IMR-90 (cell line): Measurements from ENCODE around the gene ZFAND2A. TPM values are rescaled to one million over a fixed set of nuclear protein-coding genes. Genes with fewer than 3 reads are reported as not detected.

Source experiments
- ATAC-seq: fragments of 200-7000 bp; cut with Tn5 transposase; 2 replicates; pipeline ENCODE4 v1.9.1; 2020; ENCODE audit warnings: low read depth, mild to moderate bottlenecking, moderate library complexity
- BruUV-seq: library from RNA; stranded (reverse); fragments of 400-500 nt; replicated peaks from 2 replicates; lab custom pipeline; 2021; lab: Mats Ljungman, UMichigan
- CTCF ChIA-PET: fragments of 300-600 bp; formaldehyde crosslinking; extraction: SDS; loops from one replicate; lab custom pipeline; 2021; ENCODE audit warnings: antibody characterized with exemption; lab: Yijun Ruan, JAX
- POLR2A ChIA-PET: fragments of 300-600 bp; sonication (Branson Sonifier 250); formaldehyde crosslinking; loops from one replicate; lab custom pipeline; 2022; ENCODE audit warnings: antibody characterized with exemption; ENCODE audit not compliant: unreplicated experiment; lab: Charles Lee
- DNase-seq: peaks from one replicate; pipeline ENCODE4 v3.0.0; 2013
- H2AFZ ChIP-seq: replicated peaks from 2 replicates; pipeline ENCODE3; 2013; ENCODE audit warnings: low read length, mild to moderate bottlenecking; ENCODE audit not compliant: poor library complexity
- H2AK5ac ChIP-seq: 2 replicates; pipeline ENCODE4 v1.6.1; 2013; ENCODE audit warnings: low read depth, low read length, inconsistent platforms
- H2AK9ac ChIP-seq: replicated peaks from 2 replicates; pipeline ENCODE3; 2013; ENCODE audit warnings: mild to moderate bottlenecking, low read depth, low read length, moderate library complexity; ENCODE audit not compliant: poor library complexity
- H2BK120ac ChIP-seq: 2 replicates; pipeline ENCODE4 v1.6.1; 2013; ENCODE audit warnings: low read depth, low read length, inconsistent platforms
- H2BK15ac ChIP-seq: 3 replicates; pipeline ENCODE4 v1.6.1; 2013; ENCODE audit warnings: low read depth, low read length, inconsistent platforms
- H2BK20ac ChIP-seq: 2 replicates; pipeline ENCODE4 v1.6.1; 2013; ENCODE audit warnings: low read depth, mild to moderate bottlenecking, inconsistent platforms, low read length, moderate library complexity
- H2BK5ac ChIP-seq: 2 replicates; pipeline ENCODE4 v1.6.1; 2013; ENCODE audit warnings: mild to moderate bottlenecking, low read depth, low read length, inconsistent platforms; ENCODE audit not compliant: poor library complexity, severe bottlenecking
- H3K14ac ChIP-seq: replicated peaks from 2 replicates; pipeline ENCODE4 v1.6.1; 2013; ENCODE audit warnings: low read depth, low read length, inconsistent platforms
- H3K18ac ChIP-seq: 2 replicates; pipeline ENCODE4 v1.6.1; 2013; ENCODE audit warnings: low read depth, low read length, control low read depth
- H3K23ac ChIP-seq: 2 replicates; pipeline ENCODE4 v1.6.1; 2013; ENCODE audit warnings: low read depth, low read length, inconsistent platforms
- H3K27ac ChIP-seq: 2 replicates; pipeline ENCODE4 v1.5.1; 2013; ENCODE audit warnings: mild to moderate bottlenecking, control low read depth, low read length; ENCODE audit not compliant: insufficient read depth
- H3K27me3 ChIP-seq: 2 replicates; pipeline ENCODE4 v1.6.1; 2013; ENCODE audit warnings: low read length; ENCODE audit not compliant: control insufficient read depth, insufficient read depth
- H3K36me3 ChIP-seq: 2 replicates; pipeline ENCODE4 v1.6.1; 2013; ENCODE audit warnings: low read length, mixed read lengths; ENCODE audit not compliant: control insufficient read depth, insufficient read depth
- H3K4ac ChIP-seq: 2 replicates; pipeline ENCODE4 v1.6.1; 2013; ENCODE audit warnings: low read depth, low read length, inconsistent platforms
- H3K4me1 ChIP-seq: 2 replicates; pipeline ENCODE4 v1.6.1; 2013; ENCODE audit warnings: low read length, mixed read lengths; ENCODE audit not compliant: control insufficient read depth, insufficient read depth
- H3K4me2 ChIP-seq: 2 replicates; pipeline ENCODE4 v1.6.1; 2013; ENCODE audit warnings: low read depth, mild to moderate bottlenecking, control low read depth, low read length, moderate library complexity
- H3K4me3 ChIP-seq: 2 replicates; pipeline ENCODE4 v1.5.1; 2013; ENCODE audit warnings: low read depth, mild to moderate bottlenecking, control low read depth, low read length, moderate library complexity; ENCODE audit not compliant: insufficient read depth
- H3K56ac ChIP-seq: 2 replicates; pipeline ENCODE4 v1.6.1; 2013; ENCODE audit warnings: low read length, inconsistent platforms; ENCODE audit not compliant: insufficient read depth; ENCODE audit errors: extremely low read depth
- H3K79me1 ChIP-seq, 2 experiments: 2 replicates each; pipeline ENCODE4 v1.6.1; 2013; ENCODE audit warnings: low read length in 2 of 2, inconsistent platforms in 1 of 2, low read depth in 1 of 2
- H3K9ac ChIP-seq: 2 replicates; pipeline ENCODE4 v1.6.1; 2013; ENCODE audit warnings: low read depth, low read length, control low read depth
- H3K9me1 ChIP-seq: 2 replicates; pipeline ENCODE4 v1.6.1; 2013; ENCODE audit warnings: low read length, inconsistent platforms; ENCODE audit not compliant: insufficient read depth
- H3K9me3 ChIP-seq: 2 replicates; pipeline ENCODE4 v1.6.1; 2013; ENCODE audit warnings: low read length; ENCODE audit not compliant: control insufficient read depth, insufficient read depth
- H4K20me1 ChIP-seq: 2 replicates; pipeline ENCODE4 v1.6.1; 2013; ENCODE audit warnings: low read length, inconsistent platforms; ENCODE audit not compliant: insufficient read depth
- H4K5ac ChIP-seq: 2 replicates; pipeline ENCODE4 v1.6.1; 2013; ENCODE audit warnings: mild to moderate bottlenecking, low read depth, low read length, control low read depth
- H4K8ac ChIP-seq, 2 experiments: 2 replicates each; pipeline ENCODE4 v1.6.1; 2013; ENCODE audit warnings: low read depth in 2 of 2, low read length in 2 of 2, control low read depth in 1 of 2, inconsistent platforms in 1 of 2
- H4K91ac ChIP-seq: 2 replicates; pipeline ENCODE4 v1.6.1; 2013; ENCODE audit warnings: low read depth, low read length, inconsistent platforms; ENCODE audit not compliant: insufficient read depth
- BHLHE40 ChIP-seq: fragments of 150-350 bp; IDR thresholded peaks from 2 replicates; pipeline ENCODE4 v1.6.1; 2016; ENCODE audit warnings: mild to moderate bottlenecking, low read depth, low read length
- CEBPB ChIP-seq: IDR thresholded peaks from 2 replicates; pipeline ENCODE4 v1.6.1; 2012; ENCODE audit warnings: low read depth, low read length, improper control_type of control experiment
- CHD1 ChIP-seq: IDR thresholded peaks from 2 replicates; pipeline ENCODE4 v1.6.1; 2012; ENCODE audit warnings: low read depth, low read length, improper control_type of control experiment
- CTCF ChIP-seq: conservative IDR thresholded peaks from 2 replicates; pipeline ENCODE4 v1.5.1; 2012; ENCODE audit warnings: mild to moderate bottlenecking, low read depth, low read length, improper control_type of control experiment
- FOS ChIP-seq: fragments of 150-350 bp; IDR thresholded peaks from 2 replicates; pipeline ENCODE4 v1.6.1; 2016; ENCODE audit warnings: low read depth, low read length
- MAFK ChIP-seq: IDR thresholded peaks from 2 replicates; pipeline ENCODE4 v1.6.1; 2012; ENCODE audit warnings: low read depth, low read length, improper control_type of control experiment
- MAZ ChIP-seq: IDR thresholded peaks from 2 replicates; pipeline ENCODE4 v1.6.1; 2012; ENCODE audit warnings: low read depth, mild to moderate bottlenecking, low read length, improper control_type of control experiment, moderate library complexity, borderline replicate concordance
- MXI1 ChIP-seq: IDR thresholded peaks from 2 replicates; pipeline ENCODE4 v1.6.1; 2012; ENCODE audit warnings: low read depth, mild to moderate bottlenecking, low read length, moderate library complexity, borderline replicate concordance
- NFE2L2 ChIP-seq: fragments of 150-350 bp; IDR thresholded peaks from 2 replicates; pipeline ENCODE4 v1.6.1; 2016; ENCODE audit warnings: low read depth, mild to moderate bottlenecking, low read length
- POLR2A ChIP-seq: IDR thresholded peaks from 2 replicates; pipeline ENCODE4 v1.6.1; 2012; ENCODE audit warnings: mild to moderate bottlenecking, low read depth, low read length
- RAD21 ChIP-seq: IDR thresholded peaks from 2 replicates; pipeline ENCODE4 v1.6.1; 2012; ENCODE audit warnings: low read length, improper control_type of control experiment
- RCOR1 ChIP-seq: IDR thresholded peaks from 2 replicates; pipeline ENCODE4 v1.6.1; 2012; ENCODE audit warnings: mild to moderate bottlenecking, low read length, improper control_type of control experiment; ENCODE audit not compliant: insufficient replicate concordance
- RFX5 ChIP-seq: IDR thresholded peaks from 2 replicates; pipeline ENCODE4 v1.8.0; 2012; ENCODE audit warnings: low read depth, mild to moderate bottlenecking, low read length, moderate library complexity
- SMC3 ChIP-seq: fragments of 150-350 bp; IDR thresholded peaks from 2 replicates; pipeline ENCODE4 v1.6.1; 2016; ENCODE audit warnings: low read depth, mild to moderate bottlenecking, antibody characterized with exemption, low read length, moderate library complexity
- WGBS, 2 experiments: methylation state at CpG; one replicate each; pipeline versions ENCODE4 v1.1.5 to v1.1.7; 2013; ENCODE audit warnings: missing lambda C conversion rate in 2 of 2; ENCODE audit not compliant: insufficient read length in 1 of 2; ENCODE audit errors: extremely low coverage in 2 of 2; 5-methylcytosine and 5-hydroxymethylcytosine counted together
- dilution Hi-C: fragments of 300-500 bp; cut with HindIII; formaldehyde crosslinking; loops from one replicate; pipeline ENCODE4 v1.14.3; 2018; ENCODE audit warnings: low sequenced_read_pairs; ENCODE audit not compliant: unreplicated experiment
- in situ Hi-C: fragments of 300-500 bp; cut with MboI; formaldehyde crosslinking; loops from 3 replicates; pipeline ENCODE4 v1.14.3; 2019; ENCODE audit warnings: low sequenced_read_pairs, inconsistent platforms, mixed read lengths
- intact Hi-C: fragments of 100-400 bp; cut with micrococcal nuclease; formaldehyde crosslinking; loops from 2 replicates; pipeline ENCODE4 v1.10.0; 2022
- polyA plus RNA-seq, 3 experiments: library from polyadenylated mRNA; depleted of rRNA; stranded (reverse); fragments of >200 nt; gene quantifications; 2 replicates each; pipeline ENCODE4 v1.2.3, GENCODE V29; 2012; ENCODE audit warnings: low replicate concordance in 1 of 3
- total RNA-seq: library from RNA; depleted of rRNA; stranded (reverse); fragments of >200 nt; gene quantifications from 2 replicates; pipeline ENCODE4 v1.2.3, GENCODE V29; 2012
- TF ChIP-seq, protein P1 (sequence below): fragments of 150-350 bp; IDR thresholded peaks from 2 replicates; pipeline ENCODE4 v1.6.1; 2016; ENCODE audit warnings: low read depth, mild to moderate bottlenecking, low read length, moderate library complexity, borderline replicate concordance
- TF ChIP-seq, protein P2 (sequence below): fragments of 150-350 bp; IDR thresholded peaks from 2 replicates; pipeline ENCODE4 v1.6.1; 2017; ENCODE audit warnings: mild to moderate bottlenecking, antibody characterized with exemption, low read length, low read depth

ZFAND2A gene
- total and polyA plus RNA-seq, 2 of the 4 experiments (the other 2 are of a cell fraction) = 11.8 to 28.7 TPM

DNA sequence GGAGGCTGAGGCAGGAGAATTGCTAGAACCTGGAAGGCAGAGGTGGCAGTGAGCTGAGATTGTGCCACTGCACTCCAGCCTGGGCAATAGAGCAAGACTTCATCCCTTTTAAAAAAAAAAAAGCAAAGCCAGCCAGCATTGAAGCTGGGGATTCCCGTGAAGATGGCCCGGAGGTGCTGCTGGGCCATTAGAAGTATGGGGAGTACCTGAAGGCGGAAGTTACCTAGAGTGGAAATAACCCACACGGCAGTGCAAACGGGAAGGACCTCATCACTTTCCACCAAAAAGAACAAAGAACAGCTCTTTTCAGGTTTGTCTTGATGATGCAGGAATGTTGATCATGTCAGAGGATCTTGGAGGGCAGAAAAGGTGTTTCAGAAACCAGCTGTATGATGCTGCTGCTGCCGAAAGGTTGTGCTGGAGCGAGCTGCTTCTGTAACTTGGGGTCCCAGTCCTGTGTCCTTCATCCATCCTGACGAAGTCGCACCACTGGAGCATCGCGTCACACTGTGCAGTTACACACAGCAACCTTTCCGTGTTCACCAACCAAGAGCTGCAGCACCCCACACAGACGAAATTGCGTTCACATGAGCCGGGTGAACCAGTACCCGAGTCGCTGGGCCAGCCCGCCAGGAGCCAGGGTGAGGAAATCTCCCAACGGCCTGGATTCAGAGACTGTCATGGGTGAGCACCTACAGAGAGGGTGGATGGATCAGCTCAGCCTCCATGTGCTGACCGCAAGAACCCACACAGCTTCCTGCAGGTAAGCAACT, 8.2 kb downstream of the ZFAND2A start:
- POLR2A ChIA-PET = no interaction called here
- intact Hi-C loops = no loop called here
- no peaks in the 10 kb centered on the region; the same call in 1 of the 2 replicates for H4K20me1 ChIP-seq
- no peak overlapping the region for H2BK5ac ChIP-seq
- H3K9me1 ChIP-seq = no peaks in the 10 kb centered on the region
- ATAC-seq (no peak), DNase-seq (no peak)
- H2AK5ac ChIP-seq = no peak overlapping the region
- no peak overlapping the region for H3K9ac ChIP-seq
- TF ChIP-seq, protein P1, sequence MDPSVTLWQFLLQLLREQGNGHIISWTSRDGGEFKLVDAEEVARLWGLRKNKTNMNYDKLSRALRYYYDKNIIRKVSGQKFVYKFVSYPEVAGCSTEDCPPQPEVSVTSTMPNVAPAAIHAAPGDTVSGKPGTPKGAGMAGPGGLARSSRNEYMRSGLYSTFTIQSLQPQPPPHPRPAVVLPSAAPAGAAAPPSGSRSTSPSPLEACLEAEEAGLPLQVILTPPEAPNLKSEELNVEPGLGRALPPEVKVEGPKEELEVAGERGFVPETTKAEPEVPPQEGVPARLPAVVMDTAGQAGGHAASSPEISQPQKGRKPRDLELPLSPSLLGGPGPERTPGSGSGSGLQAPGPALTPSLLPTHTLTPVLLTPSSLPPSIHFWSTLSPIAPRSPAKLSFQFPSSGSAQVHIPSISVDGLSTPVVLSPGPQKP = no peak
- no peak for TF ChIP-seq MAZ
- TF ChIP-seq MAFK = no peak
- TF ChIP-seq RAD21 = no peak
- TF ChIP-seq CEBPB = no peak
- no peak for TF ChIP-seq POLR2A
- TF ChIP-seq RFX5 = no peak
- no peak for TF ChIP-seq BHLHE40
- TF ChIP-seq RCOR1 = no peak
- no peak for TF ChIP-seq MXI1
- no peak for TF ChIP-seq NFE2L2
- no peak for TF ChIP-seq CHD1
- TF ChIP-seq CTCF = no peak
- TF ChIP-seq SMC3 = no peak
- no peak for TF ChIP-seq FOS
- TF ChIP-seq, protein P2, sequence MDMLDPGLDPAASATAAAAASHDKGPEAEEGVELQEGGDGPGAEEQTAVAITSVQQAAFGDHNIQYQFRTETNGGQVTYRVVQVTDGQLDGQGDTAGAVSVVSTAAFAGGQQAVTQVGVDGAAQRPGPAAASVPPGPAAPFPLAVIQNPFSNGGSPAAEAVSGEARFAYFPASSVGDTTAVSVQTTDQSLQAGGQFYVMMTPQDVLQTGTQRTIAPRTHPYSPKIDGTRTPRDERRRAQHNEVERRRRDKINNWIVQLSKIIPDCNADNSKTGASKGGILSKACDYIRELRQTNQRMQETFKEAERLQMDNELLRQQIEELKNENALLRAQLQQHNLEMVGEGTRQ = no peak
- CTCF ChIA-PET = no interaction called here
- H3K23ac ChIP-seq = no peak overlapping the region
- H3K56ac ChIP-seq = no peak overlapping the region
- H2BK20ac ChIP-seq = no peak overlapping the region
- H3K27ac ChIP-seq = no peak overlapping the region
- dilution Hi-C loops = no loop called here
- no TSS peak for BruUV-seq
- in situ Hi-C loops = no loop called here
- peaks cover 2% of the 10 kb centered on the region for H3K4me1 ChIP-seq
- peaks cover 14 to 25% of the 10 kb centered on the region in 2 experiments for H3K79me1 ChIP-seq
- no peak overlapping the region for H2AK9ac ChIP-seq
- no peaks in the 10 kb centered on the region for H3K27me3 ChIP-seq
- no peak overlapping the region for H3K14ac ChIP-seq
- H3K36me3 ChIP-seq = peaks cover 55% of the 10 kb centered on the region
- no peak overlapping the region for H3K18ac ChIP-seq
- H2AFZ ChIP-seq = peak overlapping the region; percentile 16
- H3K4ac ChIP-seq = no peak overlapping the region
- H3K4me3 ChIP-seq = no peak overlapping the region
- no peak overlapping the region for H4K5ac ChIP-seq
- H3K9me3 ChIP-seq = no peaks in the 10 kb centered on the region
- H2BK120ac ChIP-seq = no peak overlapping the region
- H2BK15ac ChIP-seq = no peak overlapping the region
- H3K4me2 ChIP-seq = no peak overlapping the region
- H4K8ac ChIP-seq = no peak overlapping the region
- WGBS, 2 experiments = 100% methylated on average over 4 of the region's 20 CpGs; no CpG with 5 or more reads in 1 of the 2 experiments
- H4K91ac ChIP-seq = no peak overlapping the region
